ENCODE data around the gene HBG2.

GRCh38 chr11:5242208-5242607, 12.4 kb downstream of the HBG2 start:
- TF ChIP-seq CTCF (IDR thresholded peaks at IDR 0.05 in 8 of 11, conservative IDR thresholded peaks at IDR 0.05 in 3 of 11) (no peak), POLR2A (IDR thresholded peaks at IDR 0.05) (no peak)

Measured in spleen (tissue), 7 donors.